GM19468 (cell line): ENCODE measurements around the gene C6orf15.

Experiments
- ATAC-seq: cut with Tn5 transposase; IDR thresholded peaks from one replicate; pipeline ENCODE4 v1.9.1; 2021; ENCODE audit warnings: mild to moderate bottlenecking, moderate library complexity, moderate number of reproducible peaks; ENCODE audit not compliant: unreplicated experiment; ENCODE audit errors: extremely low read depth

Gene C6orf15

GRCh38 chr6:31113861-31114540 is 1.6 kb upstream of the C6orf15 start:
- ATAC-seq: no peak

GRCh38 chr6:31111712-31112111 is 663 bp downstream of the C6orf15 start:
- no peak for ATAC-seq

- ATAC-seq: no peak
Observed at GRCh38 chr6:31110825-31111582, 1.4 kb downstream of the C6orf15 start.

GRCh38 chr6:31107052-31107451 is 5.3 kb downstream of the C6orf15 start:
- ATAC-seq: no peak

DNA sequence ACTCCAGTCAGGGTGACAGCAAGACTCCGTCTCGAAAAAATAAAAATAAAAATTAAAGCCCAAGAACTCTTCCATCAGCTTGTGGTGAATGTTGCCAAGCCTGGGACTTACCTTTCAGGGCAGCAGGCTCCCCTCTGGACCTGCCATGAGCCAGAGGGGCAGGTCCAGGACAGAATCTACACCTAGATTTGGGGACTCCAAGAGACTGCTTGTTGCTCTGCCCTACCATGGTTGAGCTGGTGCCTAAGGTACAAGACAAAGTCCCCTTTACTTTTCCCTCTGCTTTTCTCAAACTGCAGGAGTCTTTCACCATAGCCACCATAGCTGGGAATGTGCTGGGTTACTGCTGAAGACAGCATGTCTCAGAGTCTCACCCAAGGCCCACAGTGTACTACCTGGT is 9.2 kb downstream of the C6orf15 start:
- no peak for ATAC-seq

DNA sequence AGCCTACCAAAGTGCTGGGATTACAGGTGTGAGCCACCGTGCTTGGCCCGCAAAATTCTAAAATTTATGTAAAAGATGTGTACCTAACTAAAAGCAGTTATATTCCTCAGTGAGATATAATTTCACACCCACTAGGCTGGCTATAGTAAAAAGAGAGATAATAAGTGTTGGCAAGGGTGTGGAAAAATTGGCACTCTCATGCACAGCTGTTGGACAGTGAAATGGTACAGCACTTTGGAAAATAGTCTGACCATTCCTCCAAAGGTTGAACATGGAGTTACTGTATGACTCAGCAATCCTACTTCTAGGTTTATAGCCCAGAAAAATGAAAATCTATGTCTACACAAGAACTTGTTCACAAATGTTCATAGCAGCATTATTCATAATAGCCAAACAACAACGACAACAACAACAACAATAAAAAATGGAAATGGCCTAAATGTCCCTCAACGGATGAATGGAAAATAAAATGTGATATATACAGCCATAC is 13.9 kb downstream of the C6orf15 start:
- no peak for ATAC-seq

DNA sequence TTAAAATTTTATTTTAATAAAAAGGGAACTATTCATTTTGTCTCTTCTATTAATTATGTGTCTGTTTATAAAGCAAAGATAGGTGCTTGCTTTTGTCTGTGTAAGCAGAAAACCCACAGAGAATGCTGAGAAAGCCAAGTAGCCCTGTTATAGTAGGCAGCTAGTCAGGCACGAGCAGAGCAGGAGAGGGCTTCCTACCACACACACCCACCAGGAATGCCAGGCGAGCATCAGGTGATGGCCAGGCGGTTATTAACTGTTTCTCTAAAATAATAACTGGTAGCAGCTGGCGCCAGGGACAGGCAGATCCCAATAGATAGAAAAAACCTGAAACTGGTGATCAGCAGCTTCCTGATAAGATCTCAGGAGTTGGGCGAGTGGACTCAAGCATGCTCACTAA is 15.7 kb downstream of the C6orf15 start:
- ATAC-seq: no peak

- no peak for ATAC-seq
Observed at GRCh38 chr6:31096215-31096614, 16.2 kb downstream of the C6orf15 start.

DNA sequence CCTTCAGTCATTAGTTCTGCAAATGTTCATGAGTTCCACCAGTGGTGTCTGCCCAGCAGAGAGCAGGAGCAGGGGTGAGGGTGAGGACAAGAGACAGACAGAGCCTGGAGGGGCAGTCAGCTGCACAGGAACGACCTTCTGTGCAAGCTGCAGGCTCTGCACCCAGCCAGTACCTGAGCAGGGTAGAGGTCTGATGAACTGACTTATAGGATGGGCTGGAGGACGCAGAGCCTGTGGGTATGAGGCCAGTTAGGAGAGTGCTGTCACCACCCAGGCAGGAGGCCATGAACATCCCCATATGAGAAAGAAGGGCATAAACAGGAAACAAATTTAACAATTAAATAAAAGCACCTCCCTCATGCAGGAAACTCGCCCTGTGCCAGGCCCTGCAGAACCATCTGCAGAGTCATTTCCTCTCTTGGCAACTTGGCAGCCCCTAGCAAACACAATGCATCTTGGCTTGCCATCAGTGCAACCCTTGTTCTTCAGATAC is 17.9 kb downstream of the C6orf15 start:
- ATAC-seq: no peak

- ATAC-seq: no peak
Observed at GRCh38 chr6:31092769-31093505, 19.4 kb downstream of the C6orf15 start.

DNA sequence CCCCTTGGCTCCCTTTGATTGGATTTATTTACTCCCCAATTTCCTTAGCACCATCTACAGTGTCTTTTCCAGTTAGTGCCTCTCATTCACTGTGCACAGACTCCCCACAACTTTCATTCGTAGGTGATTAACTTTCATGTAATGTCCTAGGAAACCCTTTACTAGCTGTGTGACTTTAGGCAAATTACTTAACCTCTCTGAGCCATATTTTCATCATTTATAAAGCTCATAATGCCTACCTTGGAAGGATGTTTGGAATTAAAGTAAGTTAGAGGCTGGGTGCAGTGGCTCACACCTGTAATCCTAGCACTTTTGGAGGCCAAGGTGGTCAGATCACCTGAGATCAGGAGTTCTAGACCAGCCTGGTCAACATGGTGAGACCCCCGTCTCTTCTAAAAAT is 20.1 kb downstream of the C6orf15 start:
- ATAC-seq: no peak

DNA sequence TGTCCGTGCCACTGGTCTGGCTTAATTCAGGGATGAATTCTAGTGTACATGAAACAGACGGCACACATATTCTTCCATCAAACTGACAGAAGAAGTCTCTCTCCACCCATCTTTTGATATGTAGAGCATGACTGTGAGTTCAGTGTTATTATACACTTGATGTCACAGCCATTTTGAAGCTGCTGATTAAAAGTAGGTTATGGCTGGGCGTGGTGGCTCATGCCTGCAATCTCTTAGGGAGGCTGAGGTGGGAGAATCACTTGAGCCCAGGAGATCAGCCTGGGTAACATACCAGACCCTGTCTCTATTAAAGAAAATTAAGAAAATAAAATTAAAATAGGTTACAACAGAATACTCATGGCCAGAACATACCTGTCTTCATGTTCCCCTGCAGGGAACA is 20.7 kb downstream of the C6orf15 start:
- no peak for ATAC-seq

GRCh38 chr6:31090973-31091364 is 21.4 kb downstream of the C6orf15 start:
- no peak for ATAC-seq

DNA sequence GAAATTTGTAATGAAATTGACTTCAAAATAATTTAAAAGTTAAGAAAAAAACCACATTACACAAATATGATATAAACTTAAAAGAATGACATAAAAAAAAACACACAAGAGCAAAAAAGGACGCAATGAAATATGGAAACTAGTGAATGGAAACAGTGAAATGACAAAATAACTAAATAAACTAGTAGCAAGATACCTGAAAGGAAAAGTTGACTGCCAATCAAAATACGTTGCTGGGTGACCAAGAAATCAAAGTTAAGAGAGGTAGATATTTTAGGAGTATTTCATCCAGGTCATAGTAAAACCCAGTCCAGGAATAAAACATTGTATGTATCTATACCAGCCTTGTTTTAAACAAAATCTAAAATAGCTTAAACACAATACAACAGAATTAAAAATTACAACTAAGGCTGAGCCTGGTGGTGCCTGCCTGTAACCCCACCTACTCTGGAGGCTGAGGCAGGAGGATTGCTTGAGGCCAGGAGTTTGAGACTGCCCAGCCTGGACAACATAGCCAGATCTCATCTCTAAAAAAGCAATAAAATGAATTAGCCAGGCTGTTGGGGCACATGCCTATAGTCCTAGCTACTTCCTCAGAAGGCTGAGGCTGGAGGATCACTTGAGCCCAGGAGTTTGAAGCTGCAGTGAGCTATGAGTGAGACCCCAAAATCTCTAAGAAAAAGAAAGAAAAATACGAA is 22.0 kb downstream of the C6orf15 start:
- ATAC-seq: no peak

DNA sequence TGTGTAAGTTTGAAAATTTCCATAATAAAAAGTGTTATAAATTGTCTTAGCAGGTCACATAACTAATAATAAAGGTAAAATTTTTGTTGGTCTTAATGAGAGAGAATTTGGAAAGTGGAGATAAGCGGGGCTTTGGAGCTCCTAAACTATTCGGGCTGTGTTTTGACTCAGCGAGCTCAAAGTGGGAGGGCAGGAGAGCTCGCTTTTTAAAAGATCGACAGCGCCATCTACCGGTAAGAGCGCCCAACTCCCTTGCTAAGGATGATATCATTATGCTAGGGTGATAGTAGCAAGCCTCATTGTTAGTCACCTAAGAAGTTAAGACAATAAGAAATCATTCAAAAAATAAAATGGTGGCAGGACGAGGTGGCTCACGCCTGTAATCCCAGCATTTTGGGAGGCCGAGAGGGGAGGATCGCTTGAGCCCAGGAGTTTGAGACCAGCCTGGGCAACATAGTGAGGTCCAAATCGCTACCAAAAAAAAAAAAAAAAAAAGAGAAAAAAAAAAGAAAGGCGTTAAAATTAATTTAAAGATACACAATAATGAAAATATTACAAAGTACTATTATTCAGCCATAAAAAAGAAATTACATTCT is 24.8 kb downstream of the C6orf15 start:
- no peak for ATAC-seq

DNA sequence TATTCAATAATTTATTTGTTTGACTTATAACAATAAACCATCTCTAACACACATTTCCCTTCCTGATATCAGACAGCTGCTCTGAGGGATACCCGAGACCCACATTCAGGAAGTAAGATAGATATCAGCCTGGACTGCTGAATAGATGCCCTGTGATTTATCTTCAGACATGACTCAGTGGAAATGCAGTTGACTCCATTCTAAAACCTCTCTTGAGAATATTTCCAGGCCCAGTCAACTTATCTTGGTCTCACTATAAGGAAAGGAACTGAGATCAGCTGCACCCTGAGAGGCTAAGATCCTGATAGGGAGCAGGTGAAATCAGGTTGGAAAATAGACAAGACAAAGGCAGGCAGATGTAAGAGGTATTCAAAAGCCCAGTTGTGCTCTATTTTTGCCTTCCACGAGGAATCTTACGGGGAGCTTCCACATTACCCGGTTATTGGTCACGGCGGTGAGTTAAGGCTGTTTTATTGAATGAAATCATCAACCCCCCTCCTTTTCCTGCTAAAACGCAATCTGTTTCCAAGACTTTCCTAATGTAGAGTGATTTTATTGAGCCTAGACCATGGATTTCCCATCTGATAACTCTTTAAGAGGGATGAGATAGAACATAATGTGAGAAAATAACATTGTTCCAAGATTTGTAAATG is 25.5 kb downstream of the C6orf15 start:
- ATAC-seq: no peak

DNA sequence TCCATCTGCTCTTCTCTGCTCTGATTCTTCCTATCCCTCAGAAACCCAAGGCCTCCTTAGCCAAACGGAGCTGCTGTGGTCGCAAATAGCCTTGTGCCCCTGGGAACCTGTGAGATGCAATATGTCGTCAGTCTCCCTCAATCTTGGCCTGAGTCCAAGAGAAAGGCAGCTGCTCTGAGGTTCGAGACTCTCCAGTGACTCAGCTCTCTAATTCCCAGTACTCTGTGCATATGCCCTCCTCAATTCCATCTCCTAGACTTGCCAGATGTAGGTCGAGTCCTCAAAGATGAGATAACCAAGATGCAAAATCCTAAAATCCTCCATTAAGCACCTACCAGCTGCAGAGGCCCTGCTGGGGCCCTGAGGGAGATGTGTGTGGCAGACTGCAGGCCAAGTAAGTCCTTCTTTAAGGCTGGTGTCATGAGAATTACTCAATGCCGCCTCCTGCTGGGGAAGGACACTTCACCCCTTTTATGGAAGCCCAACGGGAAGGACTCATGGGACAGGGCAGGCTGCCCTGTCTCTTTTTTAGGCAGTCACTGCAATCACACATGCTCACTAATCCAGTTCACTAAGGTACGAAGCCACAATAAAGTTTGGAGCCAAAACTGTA is 28.5 kb downstream of the C6orf15 start:
- ATAC-seq: no peak

DNA sequence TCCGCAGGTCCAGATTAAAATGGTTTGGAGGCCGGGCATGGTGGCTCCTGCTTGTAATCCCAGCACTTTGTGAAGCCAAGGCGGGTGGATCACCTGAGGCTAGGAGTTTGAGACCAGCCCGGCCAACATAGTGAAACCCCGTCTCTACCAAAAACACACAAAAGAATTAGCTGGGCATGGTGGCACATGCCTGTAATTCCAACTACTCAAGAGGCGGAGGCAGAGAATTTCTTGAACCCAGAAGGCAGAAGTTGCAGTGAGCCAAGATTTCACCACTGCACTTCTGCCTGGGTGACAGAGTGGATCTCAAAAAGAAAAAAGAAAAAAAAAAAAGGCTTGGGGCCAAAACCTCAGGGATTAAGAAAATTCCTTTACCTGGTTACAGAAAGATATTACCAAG is 30.5 kb downstream of the C6orf15 start:
- no peak for ATAC-seq

GRCh38 chr6:31079656-31080261 is 32.6 kb downstream of the C6orf15 start:
- ATAC-seq: no peak
